ENCODE measurements around the gene USH1C.

- TF ChIP-seq CTCF (IDR thresholded peaks at IDR 0.05), result no peak
- TF ChIP-seq POLR2A (IDR thresholded peaks at IDR 0.05), result no peak
Measured at GRCh38 chr11:17548444-17548843, 4.2 kb upstream of the USH1C start.

Data from uterus (tissue), 2 donors.